Measurements from ENCODE around the gene COP1.

The COP1 gene

DNA sequence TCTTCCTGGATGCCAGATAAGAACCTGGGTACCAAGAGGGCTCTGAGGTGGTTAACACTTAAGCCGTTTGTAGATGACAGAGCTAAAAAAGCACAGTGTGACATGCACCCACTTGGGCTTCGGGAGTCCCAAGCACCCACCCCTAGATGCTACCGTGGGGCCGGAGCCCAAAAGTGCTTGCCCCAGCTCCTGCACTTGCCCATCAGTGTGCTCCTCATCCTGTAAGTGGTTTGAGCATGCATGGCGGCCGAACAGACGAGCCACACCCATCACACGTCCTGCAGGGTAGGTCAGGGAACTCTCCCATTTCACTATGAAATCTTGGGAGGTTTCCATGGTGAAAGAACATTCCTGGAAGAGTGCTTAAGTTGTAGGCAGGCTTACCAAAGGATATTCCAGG, 304.8 kb downstream of the COP1 start:
- Histone ChIP-seq H3K79me1 (ENCODE audit: low read depth, low read length) (no peaks in the 10 kb centered on the region), H3K9ac (ENCODE audit: low read depth, low read length, poor library complexity) (no peak overlapping the region), H2BK120ac (ENCODE audit: low read depth, low read length) (no peak overlapping the region), H3K18ac (ENCODE audit: low read length) (no peak overlapping the region), H3K27me3 (ENCODE audit: control insufficient read depth in 3 of 3, insufficient read depth in 3 of 3, low read depth in 1 of 3, low read length in 3 of 3) (no peaks in the 10 kb centered on the region), H3K4me3 (ENCODE audit: low read length in 2 of 2) (no peak overlapping the region), H3K23ac (ENCODE audit: low read depth, low read length, poor library complexity) (no peak overlapping the region), H2AFZ (ENCODE audit: low read length) (no peak overlapping the region), H2AK5ac (ENCODE audit: low read depth, low read length) (no peak overlapping the region), H3K14ac (ENCODE audit: low read length) (no peak overlapping the region), H3K4ac (ENCODE audit: low read length) (no peak overlapping the region), H4K91ac (ENCODE audit: low read depth, low read length, poor library complexity) (no peak overlapping the region), H3K36me3 (replicated peaks in 1 of 2; ENCODE audit: control insufficient read depth in 2 of 2, insufficient read depth in 2 of 2, low read length in 2 of 2) (no peaks in the 10 kb centered on the region), H2BK12ac (ENCODE audit: low read length) (no peak overlapping the region), H2BK15ac (ENCODE audit: low read length) (no peak overlapping the region), H3K27ac (replicated peaks; ENCODE audit: low read length) (no peak overlapping the region), H3K4me1 (ENCODE audit: control insufficient read depth in 2 of 2, insufficient read depth in 1 of 2, low read depth in 1 of 2, low read length in 2 of 2) (peaks cover 0 to 2% of the 10 kb centered on the region in 2 donors), H4K8ac (ENCODE audit: low read depth, low read length) (no peak overlapping the region), H3K4me2 (ENCODE audit: insufficient read depth, low read length, poor library complexity, severe bottlenecking) (no peak overlapping the region), H2BK5ac (ENCODE audit: low read length) (no peak overlapping the region), H3K9me3 (replicated peaks in 1 of 2; ENCODE audit: control insufficient read depth in 2 of 2, insufficient read depth in 1 of 2, low read depth in 1 of 2, low read length in 2 of 2) (no peaks in the 10 kb centered on the region)
- DNase-seq (ENCODE audit: low spot score) = no peak
- WGBS, 2 donors (ENCODE audit: extremely low coverage in 2 of 2, insufficient read length in 2 of 2, insufficient replicate concordance in 1 of 2) = no CpG with 5 or more reads among the region's 8 CpGs

- whole genome bisulfite sequencing, 2 donors (ENCODE audit: extremely low coverage in 2 of 2, insufficient read length in 2 of 2, insufficient replicate concordance in 1 of 2) = no CpG with 5 or more reads among the region's 5 CpGs
- H3K27me3 ChIP-seq (ENCODE audit: control insufficient read depth in 3 of 3, insufficient read depth in 3 of 3, low read depth in 1 of 3, low read length in 3 of 3) = no peaks in the 10 kb centered on the region
- peaks cover 0 to 2% of the 10 kb centered on the region in 2 donors for H3K4me1 ChIP-seq (ENCODE audit: control insufficient read depth in 2 of 2, insufficient read depth in 1 of 2, low read depth in 1 of 2, low read length in 2 of 2)
- H4K8ac ChIP-seq (ENCODE audit: low read depth, low read length) = no peak overlapping the region
- no peak overlapping the region for H3K18ac ChIP-seq (ENCODE audit: low read length)
- DNase-seq (ENCODE audit: low spot score) = no peak
- H3K36me3 ChIP-seq (replicated peaks in 1 of 2; ENCODE audit: control insufficient read depth in 2 of 2, insufficient read depth in 2 of 2, low read length in 2 of 2) = no peaks in the 10 kb centered on the region
- H3K79me1 ChIP-seq (ENCODE audit: low read depth, low read length) = no peaks in the 10 kb centered on the region
- H3K9ac ChIP-seq (ENCODE audit: low read depth, low read length, poor library complexity) = no peak overlapping the region
- no peak overlapping the region for H2BK5ac ChIP-seq (ENCODE audit: low read length)
- H2BK120ac ChIP-seq (ENCODE audit: low read depth, low read length) = no peak overlapping the region
- H3K4me2 ChIP-seq (ENCODE audit: insufficient read depth, low read length, poor library complexity, severe bottlenecking) = no peak overlapping the region
- no peak overlapping the region for H3K4ac ChIP-seq (ENCODE audit: low read length)
- H2AK5ac ChIP-seq (ENCODE audit: low read depth, low read length) = no peak overlapping the region
- no peak overlapping the region for H2AFZ ChIP-seq (ENCODE audit: low read length)
- H3K9me3 ChIP-seq (replicated peaks in 1 of 2; ENCODE audit: control insufficient read depth in 2 of 2, insufficient read depth in 1 of 2, low read depth in 1 of 2, low read length in 2 of 2) = no peaks in the 10 kb centered on the region
- no peak overlapping the region for H3K14ac ChIP-seq (ENCODE audit: low read length)
- no peak overlapping the region for H3K4me3 ChIP-seq (ENCODE audit: low read length in 2 of 2)
- H3K27ac ChIP-seq (replicated peaks; ENCODE audit: low read length) = no peak overlapping the region
- H2BK15ac ChIP-seq (ENCODE audit: low read length) = no peak overlapping the region
- H4K91ac ChIP-seq (ENCODE audit: low read depth, low read length, poor library complexity) = no peak overlapping the region
- no peak overlapping the region for H2BK12ac ChIP-seq (ENCODE audit: low read length)
- no peak overlapping the region for H3K23ac ChIP-seq (ENCODE audit: low read depth, low read length, poor library complexity)
Observed at GRCh38 chr1:175901076-175901836, 305.8 kb downstream of the COP1 start.

DNA sequence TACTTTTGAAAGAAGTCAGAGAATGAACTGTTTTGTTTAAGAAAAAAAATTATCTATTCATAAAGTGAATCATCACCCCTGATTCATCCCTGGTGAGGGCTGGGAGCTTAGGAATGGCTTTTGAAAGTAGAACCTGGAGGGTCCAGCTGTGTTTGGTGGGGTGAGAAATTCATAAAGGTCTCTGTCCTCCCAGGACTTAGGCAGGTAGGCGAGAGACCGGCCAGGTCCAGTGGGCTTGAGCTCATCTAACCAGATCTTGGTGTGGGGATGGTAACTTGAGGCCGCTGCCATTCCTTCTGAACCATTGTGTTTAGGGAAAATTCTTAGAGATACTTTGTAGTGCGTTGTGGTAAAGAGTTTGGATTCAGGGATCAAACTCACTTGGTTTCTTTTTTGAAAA, 306.9 kb downstream of the COP1 start:
- no peak overlapping the region for H3K9ac ChIP-seq (ENCODE audit: low read depth, low read length, poor library complexity)
- H3K9me3 ChIP-seq (replicated peaks in 1 of 2; ENCODE audit: control insufficient read depth in 2 of 2, insufficient read depth in 1 of 2, low read depth in 1 of 2, low read length in 2 of 2) = no peaks in the 10 kb centered on the region
- no peak overlapping the region for H2BK120ac ChIP-seq (ENCODE audit: low read depth, low read length)
- no peak overlapping the region for H3K27ac ChIP-seq (replicated peaks; ENCODE audit: low read length)
- H3K23ac ChIP-seq (ENCODE audit: low read depth, low read length, poor library complexity) = no peak overlapping the region
- no peak overlapping the region for H3K4me2 ChIP-seq (ENCODE audit: insufficient read depth, low read length, poor library complexity, severe bottlenecking)
- WGBS, 2 donors (ENCODE audit: extremely low coverage in 2 of 2, insufficient read length in 2 of 2, insufficient replicate concordance in 1 of 2) = no CpG with 5 or more reads among the region's 4 CpGs
- H3K14ac ChIP-seq (ENCODE audit: low read length) = no peak overlapping the region
- H2AFZ ChIP-seq (ENCODE audit: low read length) = no peak overlapping the region
- no peak overlapping the region for H4K91ac ChIP-seq (ENCODE audit: low read depth, low read length, poor library complexity)
- no peak for DNase-seq (ENCODE audit: low spot score)
- no peak overlapping the region for H4K8ac ChIP-seq (ENCODE audit: low read depth, low read length)
- H3K79me1 ChIP-seq (ENCODE audit: low read depth, low read length) = no peaks in the 10 kb centered on the region
- H2BK15ac ChIP-seq (ENCODE audit: low read length) = no peak overlapping the region
- no peaks in the 10 kb centered on the region for H3K27me3 ChIP-seq (ENCODE audit: control insufficient read depth in 3 of 3, insufficient read depth in 3 of 3, low read depth in 1 of 3, low read length in 3 of 3)
- H2BK12ac ChIP-seq (ENCODE audit: low read length) = no peak overlapping the region
- H3K4ac ChIP-seq (ENCODE audit: low read length) = no peak overlapping the region
- H3K36me3 ChIP-seq (replicated peaks in 1 of 2; ENCODE audit: control insufficient read depth in 2 of 2, insufficient read depth in 2 of 2, low read length in 2 of 2) = no peaks in the 10 kb centered on the region
- H2BK5ac ChIP-seq (ENCODE audit: low read length) = no peak overlapping the region
- H3K4me1 ChIP-seq (ENCODE audit: control insufficient read depth in 2 of 2, insufficient read depth in 1 of 2, low read depth in 1 of 2, low read length in 2 of 2) = peaks cover 0 to 2% of the 10 kb centered on the region in 2 donors
- H3K4me3 ChIP-seq (ENCODE audit: low read length in 2 of 2) = no peak overlapping the region
- no peak overlapping the region for H3K18ac ChIP-seq (ENCODE audit: low read length)
- H2AK5ac ChIP-seq (ENCODE audit: low read depth, low read length) = no peak overlapping the region

DNA sequence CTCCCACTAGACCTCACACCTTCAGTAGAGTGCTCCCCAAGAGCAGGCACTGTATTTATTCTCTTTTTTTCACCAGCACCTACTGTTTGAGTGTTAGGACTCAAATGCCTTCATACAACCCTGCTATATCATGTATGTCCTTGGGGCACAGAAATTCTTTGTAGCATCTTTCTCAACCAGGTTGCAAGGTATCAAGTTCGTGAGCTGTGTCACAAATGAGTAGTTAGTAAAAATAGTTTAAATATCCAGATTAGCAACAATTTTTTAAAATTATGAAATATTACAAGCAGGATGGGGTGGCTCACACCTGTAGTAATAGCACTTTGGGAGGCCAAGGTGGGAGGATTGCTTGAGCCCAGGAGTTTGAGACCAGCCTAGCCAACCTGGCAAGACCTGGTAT, 311.1 kb downstream of the COP1 start:
- no peak overlapping the region for H2BK120ac ChIP-seq (ENCODE audit: low read depth, low read length)
- no peak overlapping the region for H3K14ac ChIP-seq (ENCODE audit: low read length)
- no peak overlapping the region for H4K8ac ChIP-seq (ENCODE audit: low read depth, low read length)
- WGBS, 2 donors (ENCODE audit: extremely low coverage in 2 of 2, insufficient read length in 2 of 2, insufficient replicate concordance in 1 of 2) = no CpG with 5 or more reads among the region's 1 CpG
- H2AK5ac ChIP-seq (ENCODE audit: low read depth, low read length) = no peak overlapping the region
- no peaks in the 10 kb centered on the region for H3K79me1 ChIP-seq (ENCODE audit: low read depth, low read length)
- H2BK12ac ChIP-seq (ENCODE audit: low read length) = no peak overlapping the region
- H2BK15ac ChIP-seq (ENCODE audit: low read length) = no peak overlapping the region
- H3K4ac ChIP-seq (ENCODE audit: low read length) = no peak overlapping the region
- H3K23ac ChIP-seq (ENCODE audit: low read depth, low read length, poor library complexity) = no peak overlapping the region
- no peaks in the 10 kb centered on the region for H3K36me3 ChIP-seq (replicated peaks in 1 of 2; ENCODE audit: control insufficient read depth in 2 of 2, insufficient read depth in 2 of 2, low read length in 2 of 2)
- peaks cover 0 to 2% of the 10 kb centered on the region in 2 donors for H3K4me1 ChIP-seq (ENCODE audit: control insufficient read depth in 2 of 2, insufficient read depth in 1 of 2, low read depth in 1 of 2, low read length in 2 of 2)
- no peak overlapping the region for H4K91ac ChIP-seq (ENCODE audit: low read depth, low read length, poor library complexity)
- no peak overlapping the region for H3K18ac ChIP-seq (ENCODE audit: low read length)
- H3K27me3 ChIP-seq (ENCODE audit: control insufficient read depth in 3 of 3, insufficient read depth in 3 of 3, low read depth in 1 of 3, low read length in 3 of 3) = no peaks in the 10 kb centered on the region
- H2BK5ac ChIP-seq (ENCODE audit: low read length) = no peak overlapping the region
- no peak for DNase-seq (ENCODE audit: low spot score)
- H3K9ac ChIP-seq (ENCODE audit: low read depth, low read length, poor library complexity) = no peak overlapping the region
- H3K4me3 ChIP-seq (ENCODE audit: low read length in 2 of 2) = no peak overlapping the region
- H2AFZ ChIP-seq (ENCODE audit: low read length) = no peak overlapping the region
- peaks cover 0 to 1% of the 10 kb centered on the region in 2 donors for H3K9me3 ChIP-seq (replicated peaks in 1 of 2; ENCODE audit: control insufficient read depth in 2 of 2, insufficient read depth in 1 of 2, low read depth in 1 of 2, low read length in 2 of 2)
- no peak overlapping the region for H3K4me2 ChIP-seq (ENCODE audit: insufficient read depth, low read length, poor library complexity, severe bottlenecking)
- no peak overlapping the region for H3K27ac ChIP-seq (replicated peaks; ENCODE audit: low read length)

All from neuronal stem cell (in vitro differentiated cells).